Astrocyte of the spinal cord (primary cell): Measurements from ENCODE around the gene ALDH7A1.

ENCODE experiments used
- DNase-seq: peaks from one replicate; pipeline ENCODE4 v3.0.0; 2011; ENCODE audit warnings: low read depth, low spot score
- H3K4me3 ChIP-seq: 2 replicates; pipeline ENCODE4 v1.5.1; 2011; ENCODE audit warnings: low read depth, mild to moderate bottlenecking, low read length, moderate library complexity
- in situ Hi-C: cut with HindIII; loops from 2 replicates; pipeline ENCODE4 v1.10.0; 2017; ENCODE audit warnings: low sequenced_read_pairs
- TF ChIP-seq, protein P1 (sequence below): IDR thresholded peaks from 2 replicates; pipeline ENCODE4 v1.5.1; 2012; ENCODE audit warnings: low read depth, mild to moderate bottlenecking, low read length, inconsistent platforms

Gene ALDH7A1

DNA sequence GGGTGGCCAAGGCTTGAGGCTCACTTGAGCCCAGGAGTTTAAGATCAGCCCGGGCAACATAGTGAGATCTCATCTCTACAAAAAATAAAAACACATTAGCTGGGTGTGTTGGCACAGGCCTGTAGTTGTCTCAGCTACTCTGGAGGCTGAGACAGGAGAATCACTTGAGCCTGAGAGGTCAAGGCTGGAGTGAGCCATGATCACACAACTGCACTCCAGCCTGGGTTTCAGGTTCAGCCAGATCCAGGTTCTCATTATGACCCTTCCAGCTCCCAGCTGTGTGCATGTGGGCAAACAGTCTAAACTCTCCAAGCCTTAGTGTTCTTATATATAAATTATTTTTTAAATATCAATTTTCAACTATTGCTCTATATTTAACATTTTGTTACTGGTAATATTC is 67.9 kb downstream of the ALDH7A1 start:
- in situ Hi-C loops = no loop called here
- TF ChIP-seq, protein P1, sequence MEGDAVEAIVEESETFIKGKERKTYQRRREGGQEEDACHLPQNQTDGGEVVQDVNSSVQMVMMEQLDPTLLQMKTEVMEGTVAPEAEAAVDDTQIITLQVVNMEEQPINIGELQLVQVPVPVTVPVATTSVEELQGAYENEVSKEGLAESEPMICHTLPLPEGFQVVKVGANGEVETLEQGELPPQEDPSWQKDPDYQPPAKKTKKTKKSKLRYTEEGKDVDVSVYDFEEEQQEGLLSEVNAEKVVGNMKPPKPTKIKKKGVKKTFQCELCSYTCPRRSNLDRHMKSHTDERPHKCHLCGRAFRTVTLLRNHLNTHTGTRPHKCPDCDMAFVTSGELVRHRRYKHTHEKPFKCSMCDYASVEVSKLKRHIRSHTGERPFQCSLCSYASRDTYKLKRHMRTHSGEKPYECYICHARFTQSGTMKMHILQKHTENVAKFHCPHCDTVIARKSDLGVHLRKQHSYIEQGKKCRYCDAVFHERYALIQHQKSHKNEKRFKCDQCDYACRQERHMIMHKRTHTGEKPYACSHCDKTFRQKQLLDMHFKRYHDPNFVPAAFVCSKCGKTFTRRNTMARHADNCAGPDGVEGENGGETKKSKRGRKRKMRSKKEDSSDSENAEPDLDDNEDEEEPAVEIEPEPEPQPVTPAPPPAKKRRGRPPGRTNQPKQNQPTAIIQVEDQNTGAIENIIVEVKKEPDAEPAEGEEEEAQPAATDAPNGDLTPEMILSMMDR = no peak
- H3K4me3 ChIP-seq = no peak overlapping the region
- DNase-seq = no peak

DNA sequence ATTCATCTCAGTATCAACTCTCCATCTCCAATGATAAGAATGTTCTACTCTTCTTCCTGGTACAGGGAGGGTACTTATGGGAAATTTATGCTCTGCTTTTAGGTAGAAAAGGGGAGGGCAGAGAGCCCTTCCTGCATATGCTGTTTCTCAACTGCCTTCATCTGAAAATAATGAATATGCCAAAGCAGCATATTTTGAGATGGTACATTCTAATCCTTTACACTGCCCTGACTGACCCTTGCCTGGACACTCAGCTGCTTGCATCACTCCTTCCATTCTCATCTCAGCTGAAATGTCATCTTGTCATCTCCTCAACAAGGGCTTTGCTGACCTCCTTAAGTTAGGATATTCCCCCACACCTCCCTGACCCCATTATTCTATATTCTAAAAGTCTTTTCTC is 68.5 kb downstream of the ALDH7A1 start:
- DNase-seq = no peak
- TF ChIP-seq, protein P1 = no peak
- H3K4me3 ChIP-seq = no peak overlapping the region
- in situ Hi-C loops = no loop called here

DNA sequence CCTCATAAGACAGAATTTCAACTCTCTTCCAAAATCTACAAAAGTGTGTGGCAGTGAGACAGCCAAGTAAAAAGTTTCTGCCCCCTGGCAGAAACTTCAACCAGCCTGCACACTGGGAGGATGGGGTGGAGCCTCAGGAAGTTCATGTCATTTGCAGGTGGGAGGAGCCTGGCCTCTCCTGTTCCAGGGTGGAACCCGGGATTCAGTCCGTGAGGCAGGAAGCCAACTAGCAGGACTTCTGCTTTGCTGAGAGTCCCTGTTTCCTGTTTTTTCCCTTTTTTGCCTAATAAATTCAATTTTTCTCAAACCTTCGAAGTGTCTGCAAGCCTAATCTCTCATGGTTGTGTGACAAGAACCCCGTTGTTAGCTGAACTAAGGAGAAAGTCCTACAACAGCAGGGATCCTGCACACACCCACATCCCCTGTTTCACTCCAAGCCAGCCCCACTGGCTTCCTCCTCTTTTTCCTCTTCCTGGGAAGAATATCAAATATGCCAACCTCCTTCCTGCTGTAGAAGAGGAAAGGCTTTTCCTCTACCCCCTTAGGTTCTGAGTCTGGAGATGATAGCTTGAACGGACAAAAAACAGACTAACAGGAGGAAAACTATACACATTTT is 69.3 kb downstream of the ALDH7A1 start:
- in situ Hi-C loops = no loop called here
- TF ChIP-seq, protein P1 = no peak
- DNase-seq = peak; percentile 45
- H3K4me3 ChIP-seq = no peak overlapping the region

DNA sequence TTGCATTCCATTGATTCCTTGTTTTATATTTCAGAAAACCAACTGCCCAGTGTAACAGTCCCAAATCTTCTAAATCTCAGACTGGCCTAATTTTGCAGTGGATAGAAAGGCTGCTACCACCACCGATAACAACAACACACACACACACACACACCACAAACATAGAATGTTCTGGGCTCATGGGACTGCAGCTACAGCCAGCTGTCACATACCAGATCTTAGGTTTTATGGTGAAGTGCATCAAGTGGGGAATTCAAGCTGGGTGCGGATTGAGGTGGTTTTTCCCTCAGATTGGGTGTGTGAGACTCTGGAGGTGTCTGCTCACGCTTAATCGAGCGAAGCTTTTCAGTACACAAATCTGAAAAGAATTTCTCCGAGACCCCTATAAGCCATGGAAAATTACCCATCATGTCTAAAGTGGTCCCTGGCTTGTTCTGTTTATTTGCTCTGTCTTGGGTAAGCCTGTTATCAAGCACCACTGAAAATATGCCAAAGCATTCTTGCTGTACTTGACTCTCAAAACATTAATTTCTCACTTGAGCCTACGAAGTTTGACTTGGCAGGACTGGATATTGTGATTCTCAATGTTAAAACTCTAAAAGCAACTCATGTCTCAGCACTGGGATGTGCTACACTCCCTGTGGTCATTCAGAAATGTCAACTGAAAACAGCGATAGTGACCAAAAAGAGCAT is 71.1 kb downstream of the ALDH7A1 start:
- TF ChIP-seq, protein P1 = no peak
- peak; percentile 15 for DNase-seq
- in situ Hi-C loops = no loop called here
- H3K4me3 ChIP-seq = no peak overlapping the region

DNA sequence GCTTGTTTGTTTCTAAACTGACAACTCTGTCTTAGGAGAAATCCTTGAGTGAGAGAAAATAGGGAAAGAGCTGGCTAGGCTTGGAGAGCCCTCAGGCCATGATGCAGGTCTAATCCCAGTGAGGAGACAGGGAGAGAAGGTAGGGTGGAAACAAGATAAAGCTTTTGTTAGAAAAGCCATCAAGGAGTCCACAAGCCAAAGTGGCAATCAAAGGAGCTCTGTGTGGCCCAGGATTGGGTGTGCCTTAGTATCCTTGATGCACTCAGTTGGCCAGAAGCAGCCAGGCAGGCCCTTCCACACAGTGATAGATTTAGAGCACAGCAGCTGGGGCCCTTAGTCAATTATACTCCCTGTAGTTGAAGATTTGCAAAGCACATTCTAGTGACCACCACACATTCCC is 73.9 kb downstream of the ALDH7A1 start:
- in situ Hi-C loops = no loop called here
- TF ChIP-seq, protein P1 = no peak

DNA sequence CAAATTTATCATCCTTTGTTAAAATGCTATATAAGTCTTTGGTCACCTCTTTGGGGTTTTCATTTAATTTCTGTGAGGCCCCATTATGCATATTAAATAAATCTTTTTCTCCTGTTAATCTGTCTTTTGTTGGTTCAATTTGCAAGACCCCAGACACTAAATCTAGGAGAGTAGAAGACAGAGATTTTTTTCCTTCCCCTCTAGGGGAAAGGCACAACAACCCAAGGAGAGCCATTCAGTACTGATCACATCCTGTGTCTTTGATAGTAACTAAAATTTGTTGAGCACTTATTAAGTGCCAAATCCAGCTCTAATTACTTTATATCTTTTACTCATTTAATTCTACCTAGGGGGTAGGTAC is 74.4 kb downstream of the ALDH7A1 start:
- TF ChIP-seq, protein P1 = no peak
- no peak for DNase-seq
- in situ Hi-C loops = no loop called here
- no peak overlapping the region for H3K4me3 ChIP-seq

More for the DNA sequence above, 73.9 kb downstream of the ALDH7A1 start:
- DNase-seq = no peak
- no peak overlapping the region for H3K4me3 ChIP-seq
